ENCODE data around the gene KAT8. TPM values are rescaled to one million over a fixed set of nuclear protein-coding genes. Genes with fewer than 3 reads are reported as not detected.
A peak's percentile ranks its signal among the peaks of the same experiment; 100 is the strongest.

KAT8 gene
- total and polyA plus RNA-seq, 9 of the 15 experiments (the other 6 are each of a cell fraction or from before 2014, with no cell fraction given), result 10.0 to 98.5 (median 76.4) TPM

GRCh38 chr16:31094424-31095120, 22.9 kb upstream of the KAT8 start, which contains the start of gene VKORC1 (continued):
- TF ChIP-seq ELF4 (CRISPR knock-in tag; IDR thresholded peaks at IDR 0.05) (no peak), MYC (IDR thresholded peaks at IDR 0.05; ENCODE audit: low read depth, low read length) (peak; percentile 62; the same call in 1 of the 2 replicates), MYC (CRISPR knock-in tag; IDR thresholded peaks at IDR 0.05; ENCODE audit: borderline replicate concordance, low read depth) (no peak), PREB (CRISPR knock-in tag; IDR thresholded peaks at IDR 0.05) (no peak), POLR2B (IDR thresholded peaks at IDR 0.05; ENCODE audit: low read depth, partially characterized antibody) (peak; percentile 49), PTBP1 (IDR thresholded peaks at IDR 0.05; ENCODE audit: low read depth, low read length) (no peak), PTTG1 (tag; IDR thresholded peaks at IDR 0.05; ENCODE audit: low read depth) (no peak), ZNF407 (IDR thresholded peaks at IDR 0.05; ENCODE audit: low read depth) (no peak), NR3C1 (CRISPR knock-in tag; IDR thresholded peaks at IDR 0.05) (no peak), ZNF408 (CRISPR knock-in tag; IDR thresholded peaks at IDR 0.05; ENCODE audit: low read depth) (no peak), CEBPZ (IDR thresholded peaks at IDR 0.05; ENCODE audit: borderline replicate concordance, low read depth, low read length) (no peak), NR1H2 (CRISPR knock-in tag; IDR thresholded peaks at IDR 0.05) (no peak), ZC3H8 (IDR thresholded peaks at IDR 0.05) (no peak)
